Lower leg skin (tissue), 3 donors: Measurements from ENCODE around the gene IGSF22.

ENCODE experiments used
- POLR2A ChIP-seq, 2 donors: fragments of 450-650 bp; IDR thresholded peaks; one replicate each; pipeline ENCODE4 v1.6.1; 2016 to 2017; ENCODE audit warnings: antibody characterized with exemption in 2 of 2, mild to moderate bottlenecking in 1 of 2, moderate library complexity in 1 of 2
- TF ChIP-seq, protein P1 (sequence below), 3 donors: fragments of 450-650 bp; IDR thresholded peaks; one replicate each; pipeline ENCODE4 v1.5.1; 2016; ENCODE audit warnings: antibody characterized with exemption in 3 of 3, mild to moderate bottlenecking in 3 of 3, moderate library complexity in 2 of 3

DNA sequence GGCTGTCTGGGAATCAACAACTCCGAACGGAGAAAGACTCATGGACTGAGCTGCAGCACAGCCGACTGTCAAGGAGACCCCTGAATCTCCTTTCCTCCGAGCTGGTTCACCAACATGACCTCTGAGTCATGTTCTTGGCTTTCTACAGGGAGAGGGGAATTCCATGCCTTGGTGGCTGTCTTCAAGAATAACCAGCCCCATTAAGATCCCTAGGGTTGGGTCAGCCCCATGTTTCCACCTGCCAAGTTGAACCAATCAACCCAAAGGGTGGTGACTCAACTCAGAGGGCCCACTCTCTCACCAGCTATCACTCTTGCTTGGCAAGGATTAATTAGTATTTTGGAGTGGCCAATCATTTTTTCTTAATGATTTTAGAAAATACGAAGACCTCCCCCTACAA lies 28.3 kb upstream of the IGSF22 start:
- TF ChIP-seq, protein P1, sequence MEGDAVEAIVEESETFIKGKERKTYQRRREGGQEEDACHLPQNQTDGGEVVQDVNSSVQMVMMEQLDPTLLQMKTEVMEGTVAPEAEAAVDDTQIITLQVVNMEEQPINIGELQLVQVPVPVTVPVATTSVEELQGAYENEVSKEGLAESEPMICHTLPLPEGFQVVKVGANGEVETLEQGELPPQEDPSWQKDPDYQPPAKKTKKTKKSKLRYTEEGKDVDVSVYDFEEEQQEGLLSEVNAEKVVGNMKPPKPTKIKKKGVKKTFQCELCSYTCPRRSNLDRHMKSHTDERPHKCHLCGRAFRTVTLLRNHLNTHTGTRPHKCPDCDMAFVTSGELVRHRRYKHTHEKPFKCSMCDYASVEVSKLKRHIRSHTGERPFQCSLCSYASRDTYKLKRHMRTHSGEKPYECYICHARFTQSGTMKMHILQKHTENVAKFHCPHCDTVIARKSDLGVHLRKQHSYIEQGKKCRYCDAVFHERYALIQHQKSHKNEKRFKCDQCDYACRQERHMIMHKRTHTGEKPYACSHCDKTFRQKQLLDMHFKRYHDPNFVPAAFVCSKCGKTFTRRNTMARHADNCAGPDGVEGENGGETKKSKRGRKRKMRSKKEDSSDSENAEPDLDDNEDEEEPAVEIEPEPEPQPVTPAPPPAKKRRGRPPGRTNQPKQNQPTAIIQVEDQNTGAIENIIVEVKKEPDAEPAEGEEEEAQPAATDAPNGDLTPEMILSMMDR (IDR thresholded peaks at IDR 0.05): no peak
- no peak for TF ChIP-seq POLR2A (IDR thresholded peaks at IDR 0.05)
